B cell (primary cell): ENCODE data around the gene NOTCH4. TPM values are rescaled to one million over a fixed set of nuclear protein-coding genes. Genes with fewer than 3 reads are reported as not detected.
A peak's percentile ranks its signal among the peaks of the same experiment; 100 is the strongest.

Experiments
- ATAC-seq: fragments of 200-7000 bp; cut with Tn5 transposase; one replicate; pipeline ENCODE4 v1.10.0; 2021; ENCODE audit warnings: low read depth, mild to moderate bottlenecking, moderate number of reproducible peaks, moderate library complexity
- CTCF ChIA-PET: fragments of 350-600 bp; sonication (Branson Sonifier 250); formaldehyde crosslinking; loops from one replicate; lab custom pipeline; 2021; ENCODE audit warnings: antibody characterized with exemption, inconsistent platforms; lab: Charles Lee
- POLR2A ChIA-PET: fragments of 350-600 bp; sonication (Branson Sonifier 250); formaldehyde crosslinking; loops from one replicate; lab custom pipeline; 2021; ENCODE audit warnings: antibody characterized with exemption; lab: Charles Lee
- DNase-seq: peaks from one replicate; pipeline ENCODE4 v3.0.0; 2013
- H2AFZ ChIP-seq: 2 replicates; pipeline ENCODE4 v1.6.1; 2012; ENCODE audit warnings: mild to moderate bottlenecking, low read depth, low read length; ENCODE audit not compliant: insufficient read depth, poor library complexity, severe bottlenecking
- H3K27ac ChIP-seq, 2 donors: 1 replicate in 1 of 2; 2 replicates in 1 of 2; pipeline ENCODE4 v1.5.1; 2012 to 2013; ENCODE audit warnings: low read length in 2 of 2, mild to moderate bottlenecking in 2 of 2, moderate library complexity in 1 of 2
- H3K27me3 ChIP-seq, 4 experiments: fragments of 200-600 bp in 1 of 4; sonication (generic) in 1 of 4; replicated peaks in 1 of 4; 1 replicate in 2 of 4; 2 replicates in 2 of 4; pipeline versions ENCODE4 v1.6.1 to v1.7.0; 2013 to 2016; ENCODE audit warnings: low read length in 3 of 4, mild to moderate bottlenecking in 2 of 4, mixed read lengths in 1 of 4, moderate library complexity in 1 of 4; ENCODE audit not compliant: insufficient read depth in 4 of 4, control insufficient read depth in 3 of 4; ENCODE audit errors: control extremely low read depth in 1 of 4
- H3K36me3 ChIP-seq, 2 experiments: replicated peaks in 1 of 2; 1 replicate in 1 of 2; 2 replicates in 1 of 2; pipeline versions ENCODE4 v1.6.1 to v1.7.1; 2013; ENCODE audit warnings: low read length in 1 of 2; ENCODE audit not compliant: insufficient read depth in 2 of 2, control insufficient read depth in 1 of 2; ENCODE audit errors: control extremely low read depth in 1 of 2, extremely low read depth in 1 of 2
- H3K4me1 ChIP-seq, 2 donors: fragments of 200-600 bp in 1 of 2; sonication (generic) in 1 of 2; 1 replicate in 1 of 2; 2 replicates in 1 of 2; pipeline versions ENCODE4 v1.5.1 to v1.6.1; 2013 to 2017; ENCODE audit warnings: low read length in 2 of 2; ENCODE audit not compliant: control insufficient read depth in 2 of 2, insufficient read depth in 2 of 2
- H3K4me2 ChIP-seq: replicated peaks from 2 replicates; pipeline ENCODE3; 2012; ENCODE audit warnings: mild to moderate bottlenecking, low read depth, low read length; ENCODE audit not compliant: poor library complexity, severe bottlenecking
- H3K4me3 ChIP-seq, 5 experiments: fragments of 200-600 bp in 1 of 5; sonication (generic) in 1 of 5; 1 replicate in 3 of 5; 2 replicates in 2 of 5; pipeline versions ENCODE4 v1.5.1 to v1.7.0; 2011 to 2016; ENCODE audit warnings: low read length in 4 of 5, mild to moderate bottlenecking in 4 of 5, low read depth in 2 of 5, control low read depth in 1 of 5, moderate library complexity in 1 of 5; ENCODE audit not compliant: insufficient read depth in 1 of 5; ENCODE audit errors: control extremely low read depth in 1 of 5, extremely low read depth in 1 of 5
- H3K79me2 ChIP-seq: fragments of 200-600 bp; sonication (generic); one replicate; pipeline ENCODE4 v1.6.0; 2016; ENCODE audit warnings: low read length; ENCODE audit not compliant: control insufficient read depth, insufficient read depth
- H3K9ac ChIP-seq: fragments of 200-600 bp; sonication (generic); 2 replicates; pipeline ENCODE4 v1.6.1; 2017; ENCODE audit warnings: mild to moderate bottlenecking, low read length, moderate library complexity
- H3K9me3 ChIP-seq, 3 donors: one replicate each; pipeline versions ENCODE4 v1.6.1 to v1.7.1; 2013; ENCODE audit warnings: low read length in 2 of 3; ENCODE audit not compliant: control insufficient read depth in 2 of 3, insufficient read depth in 1 of 3; ENCODE audit errors: control extremely low read depth in 1 of 3
- H4K20me1 ChIP-seq: 2 replicates; pipeline ENCODE4 v1.6.0; 2012; ENCODE audit warnings: mild to moderate bottlenecking, low read length; ENCODE audit not compliant: insufficient read depth, control insufficient read depth, poor library complexity, severe bottlenecking
- H3K27ac Mint-ChIP-seq: one replicate; pipeline ENCODE4 v1.8.0; 2021; ENCODE audit warnings: mixed read lengths
- H3K27me3 Mint-ChIP-seq: one replicate; pipeline ENCODE4 v1.8.0; 2021; ENCODE audit warnings: mixed read lengths
- H3K4me1 Mint-ChIP-seq: one replicate; pipeline ENCODE4 v1.8.0; 2021; ENCODE audit warnings: mixed read lengths
- H3K4me3 Mint-ChIP-seq: one replicate; pipeline ENCODE4 v1.8.0; 2021; ENCODE audit warnings: mixed read lengths
- H3K9me3 Mint-ChIP-seq: one replicate; pipeline ENCODE4 v1.8.0; 2022; ENCODE audit warnings: mixed read lengths; ENCODE audit not compliant: insufficient read depth
- CTCF ChIP-seq: fragments of 200-600 bp; IDR thresholded peaks from one replicate; pipeline ENCODE4 v1.8.0; 2022; ENCODE audit warnings: antibody characterized with exemption, mild to moderate bottlenecking
- EZH2 ChIP-seq: IDR thresholded peaks from 2 replicates; pipeline ENCODE4 v1.6.1; 2012; ENCODE audit warnings: borderline replicate concordance, low read depth, mild to moderate bottlenecking, moderate library complexity, low read length; ENCODE audit not compliant: insufficient read depth, poor library complexity, severe bottlenecking
- WGBS: methylation state at CpG from one replicate; pipeline ENCODE4 v1.1.5; 2013; ENCODE audit warnings: missing lambda C conversion rate; ENCODE audit not compliant: insufficient coverage; 5-methylcytosine and 5-hydroxymethylcytosine counted together
- intact Hi-C: fragments of 100-400 bp; cut with micrococcal nuclease; formaldehyde crosslinking; loops from one replicate; pipeline ENCODE4 v1.10.0; 2022
- polyA plus RNA-seq: library from polyadenylated mRNA; depleted of rRNA; stranded (reverse); fragments of >200 nt; gene quantifications from 2 replicates; pipeline ENCODE4 v1.2.3, GENCODE V29; 2012
- total RNA-seq, 2 donors: library from RNA; stranded (reverse); fragments of 120-200 nt in 1 of 2; gene quantifications; 1 replicate in 1 of 2; 2 replicates in 1 of 2; pipeline versions ENCODE4 v1.2.3 to v1.2.4, GENCODE V29; 2013 to 2022

NOTCH4 gene
- total and polyA plus RNA-seq, 2 donors (not counting 1 experiment from before 2014, with no cell fraction given) = 6.3 to 10.3 TPM

DNA sequence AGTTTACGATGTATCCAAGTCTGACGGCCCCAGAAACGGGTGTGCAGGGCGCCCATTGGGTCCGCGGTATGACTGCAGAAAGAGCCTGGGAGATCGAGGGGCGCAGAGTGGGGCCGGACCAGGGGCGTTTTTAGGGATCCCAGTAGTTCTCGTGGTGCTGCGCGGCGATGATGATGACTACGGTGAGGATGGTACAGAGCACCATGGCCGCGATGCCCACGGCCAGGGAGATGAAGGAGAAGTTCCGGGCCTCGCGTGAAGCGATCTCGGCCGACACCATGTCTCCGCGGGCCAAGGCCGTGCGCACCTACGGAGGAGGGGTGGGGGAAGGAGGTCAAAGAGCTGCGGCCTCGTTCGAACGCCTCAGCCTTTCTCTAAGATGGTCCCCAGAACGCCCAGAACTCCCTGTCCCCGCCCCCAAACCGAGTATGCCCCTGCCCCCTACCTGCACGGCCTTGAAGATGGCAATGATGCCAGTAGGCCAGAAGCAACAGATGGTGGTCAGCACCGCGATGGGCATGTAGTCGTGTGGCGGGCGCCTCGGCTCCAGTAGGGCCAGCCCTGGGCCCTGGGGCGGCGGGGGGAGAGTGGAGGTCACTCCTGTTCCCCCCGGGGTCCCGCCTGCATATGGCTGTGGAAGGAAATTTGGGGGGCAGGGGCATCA, 74.6 kb downstream of the NOTCH4 start:
- intact Hi-C loops = no loop called here
- H3K27me3 ChIP-seq = peaks cover 0 to 62% (median 30%) of the 10 kb centered on the region in 4 experiments
- H3K9me3 Mint-ChIP-seq = no peaks in the 10 kb centered on the region
- TF ChIP-seq CTCF = no peak
- H3K4me2 ChIP-seq = peak overlapping the region; percentile 61
- no peaks in the 10 kb centered on the region for H4K20me1 ChIP-seq
- peaks cover 65% of the 10 kb centered on the region for H3K27me3 Mint-ChIP-seq
- peak overlapping the region; percentile 73 for H3K4me3 Mint-ChIP-seq
- POLR2A ChIA-PET = interaction anchor here (0.6 kb wide), 1 partner anchor 19 kb away, joined by 8 read pairs; the partner anchor contains the start of gene FKBPL
- DNase-seq (no peak), ATAC-seq (peak; percentile 9)
- peaks cover 45% of the 10 kb centered on the region for H3K4me1 Mint-ChIP-seq
- peak overlapping the region in 4 of 5 experiments; percentile 21 to 53 (median 38) for H3K4me3 ChIP-seq
- peaks cover 28 to 29% of the 10 kb centered on the region in 2 donors for H3K4me1 ChIP-seq
- CTCF ChIA-PET = no interaction called here
- peaks cover 0 to 16% (median 3%) of the 10 kb centered on the region in 3 donors for H3K9me3 ChIP-seq
- no peaks in the 10 kb centered on the region for H3K79me2 ChIP-seq
- H3K27ac Mint-ChIP-seq = no peak overlapping the region
- H3K9ac ChIP-seq = peak overlapping the region; percentile 43
- peak overlapping the region; percentile 54 for H2AFZ ChIP-seq
- H3K36me3 ChIP-seq = no peaks in the 10 kb centered on the region
- no peak overlapping the region for H3K27ac ChIP-seq
- 38% methylated on average over 43 of the region's 47 CpGs for WGBS

- H3K27me3 Mint-ChIP-seq = peaks cover 65% of the 10 kb centered on the region
- H3K4me3 ChIP-seq = peak overlapping the region in 4 of 5 experiments; percentile 21 to 53 (median 38)
- TF ChIP-seq EZH2 (no peak), CTCF (peak; percentile 12)
Measured at GRCh38 chr6:32148289-32149091, 75.4 kb downstream of the NOTCH4 start.

More at GRCh38 chr6:32148289-32149091, 75.4 kb downstream of the NOTCH4 start:
- H3K4me1 Mint-ChIP-seq = peaks cover 39% of the 10 kb centered on the region
- Histone ChIP-seq H3K4me2 (peak overlapping the region; percentile 61), H3K9ac (peak overlapping the region; percentile 43), H3K79me2 (no peaks in the 10 kb centered on the region), H3K4me1 (peaks cover 21 to 22% of the 10 kb centered on the region in 2 donors), H3K36me3 (no peaks in the 10 kb centered on the region), H3K27ac (no peak overlapping the region), H3K9me3 (peaks cover 0 to 16% (median 3%) of the 10 kb centered on the region in 3 donors), H2AFZ (peak overlapping the region; percentile 54), H3K27me3 (peaks cover 0 to 54% (median 29%) of the 10 kb centered on the region in 4 experiments), H4K20me1 (no peaks in the 10 kb centered on the region)
- no peaks in the 10 kb centered on the region for H3K9me3 Mint-ChIP-seq
- peak; percentile 64 for DNase-seq
- intact Hi-C loops = no loop called here
- CTCF ChIA-PET = no interaction called here
- ATAC-seq = peak; percentile 73
- 11% methylated on average over 27 of the region's 39 CpGs for WGBS
- peak overlapping the region; percentile 15 for H3K27ac Mint-ChIP-seq
- POLR2A ChIA-PET = no interaction called here
- peak overlapping the region; percentile 73 for H3K4me3 Mint-ChIP-seq
